NCI-H69 (cell line): ENCODE data around the gene CNTNAP1.
A peak's percentile ranks its signal among the peaks of the same experiment; 100 is the strongest.

Experiments used
- DNase-seq: peaks from one replicate; lab custom pipeline; 2025; lab: John Stamatoyannopoulos, UW

Gene CNTNAP1

GRCh38 chr17:42685831-42686230 is 3.5 kb downstream of the CNTNAP1 start:
- DNase-seq = no peak

- no peak for DNase-seq
Observed at GRCh38 chr17:42686520-42687128, 4.3 kb downstream of the CNTNAP1 start.

GRCh38 chr17:42687707-42688320 is 5.5 kb downstream of the CNTNAP1 start:
- no peak for DNase-seq

DNA sequence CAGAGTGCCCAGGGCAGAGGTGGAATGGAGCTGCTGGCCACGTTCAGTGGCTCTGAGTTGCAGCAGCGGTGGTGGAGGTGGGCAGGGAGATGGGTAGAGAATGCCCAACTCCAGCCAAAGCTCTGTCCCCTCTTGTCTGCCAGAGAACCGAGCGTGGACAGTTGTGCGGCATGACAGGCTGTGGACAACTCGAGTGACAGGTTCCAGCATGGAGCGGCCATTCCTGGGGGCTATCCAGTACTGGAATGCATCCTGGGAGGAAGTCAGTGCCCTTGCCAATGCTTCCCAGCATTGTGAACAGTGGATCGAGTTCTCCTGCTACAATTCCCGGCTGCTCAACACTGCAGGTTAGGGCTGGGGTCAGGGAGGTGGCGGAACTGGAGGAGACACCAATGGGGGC is 8.3 kb downstream of the CNTNAP1 start:
- no peak for DNase-seq

GRCh38 chr17:42691021-42691545 is 8.8 kb downstream of the CNTNAP1 start:
- no peak for DNase-seq

GRCh38 chr17:42692489-42692888 is 10.2 kb downstream of the CNTNAP1 start:
- DNase-seq = no peak

GRCh38 chr17:42694524-42694923 is 12.2 kb downstream of the CNTNAP1 start:
- DNase-seq = no peak

- DNase-seq = no peak
Observed at GRCh38 chr17:42695500-42695899, 13.2 kb downstream of the CNTNAP1 start.

DNA sequence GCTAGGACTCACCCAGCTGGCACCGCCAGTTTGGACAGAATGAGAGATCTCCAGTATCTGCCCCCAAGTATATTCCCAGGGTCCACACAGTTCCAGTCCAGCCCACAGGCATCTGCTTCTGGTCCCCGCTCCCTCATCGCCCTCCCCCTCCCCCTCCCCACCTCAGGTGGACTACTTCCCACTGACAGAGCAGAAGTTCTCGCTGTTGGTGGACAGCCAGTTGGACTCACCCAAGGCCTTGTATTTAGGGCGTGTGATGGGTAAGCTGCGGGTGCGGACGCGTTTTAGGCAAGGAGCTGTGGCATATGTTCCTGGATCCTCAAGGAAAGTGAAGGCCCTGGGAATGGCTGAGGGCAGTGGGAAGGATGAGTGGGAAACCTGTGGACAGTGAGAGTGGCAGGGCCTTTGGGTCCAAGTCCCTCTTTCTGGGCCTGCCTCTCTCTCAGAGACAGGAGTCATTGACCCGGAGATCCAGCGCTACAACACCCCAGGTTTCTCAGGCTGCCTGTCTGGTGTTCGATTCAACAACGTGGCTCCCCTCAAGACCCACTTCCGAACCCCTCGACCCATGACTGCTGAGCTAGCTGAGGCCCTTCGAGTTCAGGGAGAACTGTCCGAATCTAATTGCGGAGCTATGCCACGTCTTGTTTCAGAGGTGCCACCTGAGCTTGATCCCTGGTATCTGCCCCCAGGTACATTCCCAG is 14.9 kb downstream of the CNTNAP1 start:
- no peak for DNase-seq

DNA sequence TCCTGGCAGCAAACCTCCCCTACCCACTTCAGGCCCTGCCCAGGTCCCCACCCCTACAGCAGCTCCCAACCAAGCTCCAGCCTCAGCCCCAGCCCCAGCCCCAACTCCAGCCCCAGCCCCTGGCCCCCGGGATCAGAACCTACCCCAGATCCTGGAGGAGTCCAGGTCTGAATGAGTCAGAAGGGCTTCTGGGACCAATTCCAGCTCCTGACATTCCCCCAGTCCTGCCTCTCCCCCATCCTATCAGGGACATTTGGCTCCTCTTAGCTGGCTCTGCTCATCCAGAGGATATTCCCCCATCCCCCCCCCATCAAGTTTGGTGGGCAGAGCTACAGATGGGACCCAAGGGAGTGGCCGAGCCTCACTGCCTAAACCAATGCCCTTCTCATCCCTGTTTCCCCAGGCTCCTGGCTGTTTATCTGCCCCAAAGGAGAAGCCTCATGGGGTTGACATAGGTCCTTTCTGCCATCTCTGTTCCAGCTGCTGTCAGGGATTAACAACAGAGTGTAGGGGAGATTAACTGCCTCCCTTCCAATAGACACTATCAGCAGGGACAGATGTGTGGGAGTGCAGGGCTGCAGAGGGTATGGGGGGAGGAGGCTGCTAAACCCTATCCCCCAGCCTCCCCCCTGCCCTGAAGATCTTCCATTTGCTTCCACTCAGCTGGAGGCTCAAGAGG is 16.5 kb downstream of the CNTNAP1 start:
- no peak for DNase-seq

- DNase-seq = no peak
Observed at GRCh38 chr17:42699415-42699740, 17.0 kb downstream of the CNTNAP1 start.

- DNase-seq = no peak
Observed at GRCh38 chr17:42700586-42701289, 18.4 kb downstream of the CNTNAP1 start.

- no peak for DNase-seq
Observed at GRCh38 chr17:42702446-42702845, 20.1 kb downstream of the CNTNAP1 start.

- DNase-seq = no peak
Observed at GRCh38 chr17:42704490-42704836, 22.1 kb downstream of the CNTNAP1 start.

DNA sequence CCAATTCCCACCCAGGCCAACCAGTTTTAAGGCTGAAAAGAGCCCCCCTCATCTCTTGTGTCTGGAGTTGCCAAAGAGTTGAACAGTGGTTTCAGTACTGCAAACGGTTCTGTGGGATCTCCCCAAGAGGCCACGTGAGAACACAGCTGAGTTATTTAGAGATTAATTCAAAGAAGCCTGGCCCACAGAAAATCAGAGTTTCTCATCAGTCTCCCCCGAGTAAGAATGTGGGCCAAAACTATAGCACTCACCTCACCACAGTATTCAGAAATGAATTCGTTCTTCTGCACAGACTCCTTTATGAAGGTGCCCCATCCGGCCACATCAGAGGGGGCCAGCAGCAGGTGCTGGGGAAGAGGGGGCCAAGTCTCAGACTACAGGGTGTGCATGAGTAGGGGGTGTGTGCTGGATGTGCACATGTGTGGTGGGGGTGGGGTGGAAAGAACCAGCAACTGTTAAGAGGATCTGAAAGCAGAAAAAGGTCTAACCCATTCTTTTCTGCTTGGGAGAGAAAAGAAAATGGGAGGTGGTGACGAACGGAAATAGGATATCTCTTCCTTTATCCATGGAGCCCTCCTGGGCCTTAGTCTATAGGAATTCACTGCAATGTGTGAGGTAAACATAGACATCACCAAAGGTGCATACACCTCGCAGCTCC is 22.6 kb downstream of the CNTNAP1 start:
- DNase-seq = no peak

DNA sequence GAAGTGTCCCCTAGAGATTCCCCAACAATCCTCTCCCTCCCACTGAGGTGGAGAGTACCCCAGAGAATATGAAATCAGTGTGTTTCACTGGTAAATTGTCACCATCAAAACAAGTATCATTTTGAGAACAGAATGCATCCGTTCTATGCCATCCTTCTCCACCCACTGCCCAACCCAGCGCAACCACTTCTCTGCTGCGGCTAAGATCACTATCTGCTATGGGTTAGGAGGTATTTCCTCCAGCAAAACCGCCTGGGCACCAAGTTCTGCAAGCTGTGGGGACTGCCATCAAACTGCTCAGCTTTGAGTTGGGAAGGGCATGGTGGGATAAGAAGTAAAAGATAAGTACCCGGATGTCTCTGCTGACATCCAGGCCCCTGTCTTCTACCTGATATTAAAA is 24.4 kb downstream of the CNTNAP1 start:
- no peak for DNase-seq

GRCh38 chr17:42708588-42708987 is 26.3 kb downstream of the CNTNAP1 start:
- DNase-seq = no peak

DNA sequence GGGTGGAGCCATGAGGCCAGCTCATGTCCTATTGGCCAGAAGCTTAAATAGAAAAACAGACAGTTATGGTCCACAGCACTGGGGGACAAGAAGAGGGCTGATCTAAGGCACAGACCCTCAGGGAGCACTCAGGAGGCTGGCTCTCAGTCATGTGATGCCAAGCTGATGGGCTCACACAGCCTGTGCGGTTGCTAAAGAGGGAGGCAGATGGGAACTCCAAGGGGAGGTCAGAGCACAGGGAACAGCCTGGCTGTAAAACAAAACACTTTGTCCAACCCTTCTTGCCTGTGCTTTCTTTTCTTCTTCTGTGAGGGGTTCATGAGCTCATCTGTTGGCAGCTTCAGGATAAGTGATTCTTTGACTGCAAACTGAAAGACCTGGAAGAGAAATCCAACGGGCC is 27.2 kb downstream of the CNTNAP1 start:
- no peak for DNase-seq

DNA sequence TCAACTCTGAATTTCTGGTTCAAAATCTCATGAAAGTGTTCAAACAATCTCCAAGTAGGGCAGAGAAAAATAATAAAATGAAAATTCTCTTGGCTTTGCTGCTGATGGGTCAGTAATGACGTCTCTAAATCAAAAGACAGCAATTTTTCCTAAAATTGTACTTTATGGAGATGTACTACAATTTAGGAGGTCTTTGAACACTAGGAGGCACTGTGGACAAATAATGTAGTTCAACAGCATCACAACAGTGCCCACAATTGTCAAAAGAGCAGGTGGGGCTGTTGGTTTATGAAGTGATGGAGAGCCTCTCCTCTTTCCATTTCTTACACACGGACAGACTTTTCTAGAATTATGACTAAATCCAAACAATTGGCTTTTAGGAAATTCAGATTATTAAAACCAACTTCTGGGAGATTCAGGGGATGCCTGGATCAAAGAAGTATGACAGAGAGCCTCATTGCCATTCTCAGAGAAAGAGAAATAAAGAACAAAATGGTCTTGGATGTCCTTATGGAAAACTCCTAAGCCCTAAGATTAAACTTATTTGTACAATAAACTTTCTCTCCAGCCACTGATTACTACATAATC is 38.8 kb downstream of the CNTNAP1 start:
- DNase-seq = peak; percentile 87

DNA sequence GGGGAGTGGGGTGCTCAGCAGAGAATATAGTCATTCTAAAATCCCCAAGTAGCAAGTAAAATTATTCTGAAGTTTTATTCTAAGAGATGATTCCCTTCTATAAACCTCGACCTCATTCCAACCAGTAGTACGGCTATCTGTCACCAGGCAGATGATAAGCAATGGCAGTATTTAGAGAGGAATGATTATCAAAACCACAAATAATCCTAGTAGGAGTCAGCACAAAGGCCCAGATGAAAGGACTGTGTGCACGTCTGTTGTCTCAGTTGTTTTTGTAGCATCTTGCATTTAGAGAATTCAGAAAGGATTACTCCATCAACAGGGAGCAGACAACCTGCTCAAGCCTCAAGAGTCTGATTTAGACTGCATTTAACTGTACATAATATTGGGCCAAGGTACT is 41.3 kb downstream of the CNTNAP1 start:
- no peak for DNase-seq

- DNase-seq = no peak
Observed at GRCh38 chr17:42725143-42725542, 42.8 kb downstream of the CNTNAP1 start.
